NCI-H2196 treated with DMSO at 0.1 percent for 48 hours (cell line): ENCODE results near the gene RIN3.
"Not testable (repeated sequence)": the region's sequence is repeated elsewhere in the genome, so short reads cannot be mapped to it uniquely, and the experiment has no call there.

Source experiments
- DNase-seq: peaks from one replicate; lab custom pipeline; 2025; ENCODE audit not compliant: unreplicated experiment; lab: John Stamatoyannopoulos, UW

RIN3 gene

GRCh38 chr14:92706386-92706785, 192.8 kb downstream of the RIN3 start:
- no peak for DNase-seq

GRCh38 chr14:92709340-92710000, 195.9 kb downstream of the RIN3 start:
- no peak for DNase-seq

- no peak for DNase-seq
These were observed 196.4 kb downstream of the RIN3 start for GRCh38 chr14:92710001-92710341.

GRCh38 chr14:92711976-92712653, 198.5 kb downstream of the RIN3 start:
- DNase-seq = no peak

GRCh38 chr14:92712654-92713051, 199.1 kb downstream of the RIN3 start:
- no peak for DNase-seq

GRCh38 chr14:92714739-92715307, 201.2 kb downstream of the RIN3 start:
- DNase-seq = not testable (repeated sequence)

GRCh38 chr14:92716131-92716530, 202.6 kb downstream of the RIN3 start:
- no peak for DNase-seq

- DNase-seq = no peak
These were observed 204.0 kb downstream of the RIN3 start for GRCh38 chr14:92717571-92718042.

GRCh38 chr14:92718664-92719063, 205.1 kb downstream of the RIN3 start:
- DNase-seq = no peak

- no peak for DNase-seq
These were observed 205.8 kb downstream of the RIN3 start for GRCh38 chr14:92719421-92719820.

GRCh38 chr14:92719890-92720323, 206.3 kb downstream of the RIN3 start:
- DNase-seq = no peak

GRCh38 chr14:92724516-92725340, 211.1 kb downstream of the RIN3 start:
- no peak for DNase-seq

GRCh38 chr14:92726135-92726932, 212.8 kb downstream of the RIN3 start:
- peak; percentile 28 for DNase-seq

GRCh38 chr14:92726933-92727262, 213.3 kb downstream of the RIN3 start:
- no peak for DNase-seq

GRCh38 chr14:92728759-92729364, 215.3 kb downstream of the RIN3 start:
- DNase-seq = peak; percentile 69

- DNase-seq = no peak
These were observed 216.2 kb downstream of the RIN3 start for GRCh38 chr14:92729634-92730358.

GRCh38 chr14:92731622-92732115, 218.1 kb downstream of the RIN3 start:
- DNase-seq = no peak

GRCh38 chr14:92733007-92733406, 219.4 kb downstream of the RIN3 start:
- DNase-seq = no peak

GRCh38 chr14:92734618-92735017, 221.0 kb downstream of the RIN3 start:
- no peak for DNase-seq

- DNase-seq = no peak
These were observed 221.8 kb downstream of the RIN3 start for GRCh38 chr14:92735344-92735743.
